Endothelial cell of umbilical vein (primary cell): Measurements from ENCODE around the gene CTSD. TPM values are rescaled to one million over a fixed set of nuclear protein-coding genes. Genes with fewer than 3 reads are reported as not detected.

Experiments used
- BruUV-seq: library from RNA; stranded (reverse); fragments of 400-500 nt; replicated peaks from 2 replicates; lab custom pipeline; 2021; lab: Mats Ljungman, UMichigan
- CTCF ChIA-PET: fragments of 300-600, 350-600 bp; sonication (Branson Sonifier 250); formaldehyde crosslinking; loops from one replicate; lab custom pipeline; 2021; ENCODE audit warnings: antibody characterized with exemption, inconsistent platforms; lab: Charles Lee
- POLR2A ChIA-PET: fragments of 300-600, 350-600 bp; sonication (Branson Sonifier 250); formaldehyde crosslinking; loops from one replicate; lab custom pipeline; 2021; ENCODE audit warnings: antibody characterized with exemption, inconsistent platforms; lab: Charles Lee
- DNase-seq: peaks from one replicate; pipeline ENCODE4 v3.0.0-alpha.2; 2011; ENCODE audit warnings: low read depth, low spot score
- FAIRE-seq: peaks from 2 replicates; lab custom pipeline; 2011; peaks lifted over from hg19 to GRCh38; lab: Jason Lieb, UNC
- H2AFZ ChIP-seq: 2 replicates; pipeline ENCODE4 v1.6.0; 2012; ENCODE audit warnings: low read depth, low read length, control low read depth, inconsistent platforms
- H3K27ac ChIP-seq: 2 replicates; pipeline ENCODE4 v1.5.1; 2011; ENCODE audit warnings: low read depth, mild to moderate bottlenecking, control low read depth, low read length, moderate library complexity; ENCODE audit not compliant: insufficient read depth
- H3K27me3 ChIP-seq, 2 experiments: 2 replicates each; pipeline versions ENCODE4 v1.6.0 to v1.6.1; 2011; ENCODE audit warnings: low read length in 2 of 2, mixed read lengths in 1 of 2; ENCODE audit not compliant: control insufficient read depth in 2 of 2, insufficient read depth in 2 of 2
- H3K36me3 ChIP-seq, 2 experiments: 2 replicates in 1 of 2; 3 replicates in 1 of 2; pipeline ENCODE4 v1.5.1; 2011; ENCODE audit warnings: low read length in 2 of 2, mild to moderate bottlenecking in 1 of 2, moderate library complexity in 1 of 2; ENCODE audit not compliant: control insufficient read depth in 2 of 2, insufficient read depth in 2 of 2; ENCODE audit errors: extremely low read depth in 1 of 2
- H3K4me1 ChIP-seq: 3 replicates; pipeline ENCODE4 v1.5.1; 2011; ENCODE audit warnings: mild to moderate bottlenecking, low read length; ENCODE audit not compliant: control insufficient read depth, insufficient read depth; ENCODE audit errors: extremely low read depth
- H3K4me2 ChIP-seq: 2 replicates; pipeline ENCODE4 v1.6.1; 2011; ENCODE audit warnings: low read length, control low read depth, mixed read lengths; ENCODE audit not compliant: insufficient read depth
- H3K4me3 ChIP-seq, 3 experiments: fragments of 200-600 bp in 1 of 3; sonication (generic), shearing (Covaris generic) in 1 of 3; replicated peaks in 1 of 3; 2 replicates each; pipeline ENCODE4 v1.5.1; 2011 to 2016; ENCODE audit warnings: control low read depth in 3 of 3, low read length in 3 of 3, mild to moderate bottlenecking in 2 of 3, inconsistent platforms in 1 of 3, low read depth in 1 of 3, moderate library complexity in 1 of 3; ENCODE audit not compliant: insufficient read depth in 1 of 3
- H3K79me2 ChIP-seq: 2 replicates; pipeline ENCODE4 v1.6.0; 2012; ENCODE audit warnings: low read length, inconsistent platforms; ENCODE audit not compliant: control insufficient read depth, insufficient read depth
- H3K9ac ChIP-seq: replicated peaks from 2 replicates; pipeline ENCODE3; 2011; ENCODE audit warnings: low read length, control low read depth; ENCODE audit not compliant: insufficient read depth; ENCODE audit errors: extremely low read depth
- H3K9me1 ChIP-seq: replicated peaks from 3 replicates; pipeline ENCODE4 v1.6.0; 2011; ENCODE audit warnings: mild to moderate bottlenecking, low read length; ENCODE audit not compliant: control insufficient read depth, insufficient read depth; ENCODE audit errors: extremely low read depth
- H3K9me3 ChIP-seq: replicated peaks from 2 replicates; pipeline ENCODE4 v1.5.1; 2012; ENCODE audit warnings: low read length, inconsistent platforms; ENCODE audit not compliant: control insufficient read depth, insufficient read depth
- H4K20me1 ChIP-seq: replicated peaks from 2 replicates; pipeline ENCODE3; 2011; ENCODE audit warnings: mild to moderate bottlenecking, low read length; ENCODE audit not compliant: control insufficient read depth, insufficient read depth; ENCODE audit errors: extremely low read depth
- CTCF ChIP-seq, 2 donors: IDR thresholded peaks; 1 replicate in 1 of 2; 2 replicates in 1 of 2; pipeline ENCODE4 v1.5.1; 2011; ENCODE audit warnings: low read length in 2 of 2, mild to moderate bottlenecking in 2 of 2, moderate library complexity in 2 of 2, control low read depth in 1 of 2, inconsistent platforms in 1 of 2, low read depth in 1 of 2; ENCODE audit not compliant: insufficient read depth in 1 of 2; ENCODE audit errors: extremely low read depth in 1 of 2
- EZH2 ChIP-seq: IDR thresholded peaks from 2 replicates; pipeline ENCODE4 v1.6.1; 2012; ENCODE audit warnings: borderline replicate concordance, low read depth, mild to moderate bottlenecking, moderate library complexity, low read length, inconsistent platforms; ENCODE audit not compliant: severe bottlenecking
- FOS ChIP-seq: IDR thresholded peaks from 2 replicates; pipeline ENCODE4 v1.6.1; 2011; ENCODE audit warnings: mild to moderate bottlenecking, low read length, moderate library complexity, borderline replicate concordance; ENCODE audit not compliant: insufficient read depth
- GATA2 ChIP-seq: IDR thresholded peaks from 2 replicates; pipeline ENCODE4 v1.7.0; 2011; ENCODE audit warnings: low read depth, mild to moderate bottlenecking, moderate library complexity, mixed read lengths, low read length; ENCODE audit not compliant: insufficient read length, insufficient read depth
- JUN ChIP-seq: IDR thresholded peaks from 2 replicates; pipeline ENCODE4 v1.6.1; 2011; ENCODE audit warnings: borderline replicate concordance, low read depth; ENCODE audit not compliant: insufficient read length, insufficient read depth
- MAX ChIP-seq: IDR thresholded peaks from 2 replicates; pipeline ENCODE4 v1.6.1; 2011; ENCODE audit not compliant: insufficient read depth, insufficient read length
- MYC ChIP-seq: IDR thresholded peaks from one replicate; pipeline ENCODE4 v1.6.1; 2011; ENCODE audit warnings: mild to moderate bottlenecking, low read depth, low read length
- POLR2A ChIP-seq: IDR thresholded peaks from 2 replicates; pipeline ENCODE4 v1.6.1; 2012; ENCODE audit warnings: low read depth, mild to moderate bottlenecking, control low read depth, low read length
- POLR2AphosphoS5 ChIP-seq: IDR thresholded peaks from 2 replicates; pipeline ENCODE4 v1.6.1; 2012; ENCODE audit warnings: low read depth, mild to moderate bottlenecking, control low read depth, low read length, moderate library complexity; ENCODE audit not compliant: insufficient read depth
- dilution Hi-C: fragments of 300-500 bp; cut with MboI; formaldehyde crosslinking; loops from one replicate; pipeline ENCODE4 v1.15.0; 2019; ENCODE audit warnings: low sequenced_read_pairs; ENCODE audit not compliant: extremely low pct_ligation_motif_present
- intact Hi-C: fragments of 100-400 bp; cut with micrococcal nuclease; formaldehyde crosslinking; loops from one replicate; pipeline ENCODE4 v1.10.0; 2022
- polyA plus RNA-seq, 4 experiments: library from polyadenylated mRNA; depleted of rRNA in 3 of 4; stranded (reverse) in 3 of 4; unstranded in 1 of 4; fragments of >200 nt; gene quantifications; 2 replicates each; pipeline versions ENCODE4 v1.2.1 to v1.2.3, GENCODE V29; 2011 to 2012; ENCODE audit warnings: missing spikeins in 1 of 4
- total RNA-seq: library from RNA; stranded (reverse); gene quantifications from 2 replicates; pipeline ENCODE4 v1.2.3, GENCODE V29; 2021

CTSD gene
- total and polyA plus RNA-seq, 2 donors (not counting 3 experiments of a cell fraction or from before 2014, with no cell fraction given), result 215 to 248 TPM

GRCh38 chr11:1783725-1784529 is 20.2 kb upstream of the CTSD start:
- H3K9me3 ChIP-seq, result no peaks in the 10 kb centered on the region
- no peaks in the 10 kb centered on the region for H3K9me1 ChIP-seq
- H4K20me1 ChIP-seq, result no peaks in the 10 kb centered on the region
- H3K4me1 ChIP-seq, result no peaks in the 10 kb centered on the region
- H3K4me2 ChIP-seq, result no peak overlapping the region
- no peak for FAIRE-seq
- ChIA-PET CTCF (interaction anchor here (1.6 kb wide), 1 partner anchor 131 kb away, joined by 4 read pairs; no protein-coding TSS in a partner anchor), POLR2A (no interaction called here)
- no peak overlapping the region for H3K9ac ChIP-seq
- H3K36me3 ChIP-seq, result no peaks in the 10 kb centered on the region
- no peak overlapping the region for H3K27ac ChIP-seq
- BruUV-seq, result no TSS peak
- dilution Hi-C loops (no loop called here), intact Hi-C loops (no loop called here)
- no peak overlapping the region for H3K4me3 ChIP-seq
- no peak for DNase-seq
- no peaks in the 10 kb centered on the region for H3K27me3 ChIP-seq
- H2AFZ ChIP-seq, result no peak overlapping the region
- TF ChIP-seq MAX (no peak), POLR2AphosphoS5 (no peak), EZH2 (no peak), CTCF (IDR thresholded peaks at IDR 0.05; ENCODE audit: extremely low read depth in 1 of 2, insufficient read depth in 1 of 2, low read depth in 1 of 2, low read length in 2 of 2) (no peak), POLR2A (no peak), MYC (no peak), JUN (no peak), GATA2 (no peak), FOS (no peak)
- H3K79me2 ChIP-seq, result no peaks in the 10 kb centered on the region
